ENCODE results near the gene PLA2G3.
A peak's percentile ranks its signal among the peaks of the same experiment; 100 is the strongest.
"Not testable (repeated sequence)": the region's sequence is repeated elsewhere in the genome, so short reads cannot be mapped to it uniquely, and the experiment has no call there.

PLA2G3 gene

DNA sequence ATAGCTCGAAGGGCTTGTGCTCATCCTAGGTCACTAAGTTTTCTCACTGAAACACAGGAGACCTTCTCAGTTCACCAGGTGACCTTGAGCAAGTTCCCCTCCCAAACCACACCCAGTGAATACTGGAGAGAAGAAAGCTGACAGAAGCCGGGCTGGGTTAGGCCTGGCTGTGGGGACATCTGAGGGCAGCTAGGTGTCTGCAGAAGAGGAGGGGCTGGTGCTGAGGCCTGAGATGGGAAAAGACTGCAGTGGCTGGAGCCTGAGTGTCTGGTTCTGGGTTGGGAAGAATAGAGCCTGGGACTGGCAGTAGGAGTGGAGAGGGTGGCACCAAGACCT is 18.1 kb downstream of the PLA2G3 start:
- DNase-seq, result no peak

GRCh38 chr22:31121403-31121802 is 18.9 kb downstream of the PLA2G3 start:
- DNase-seq, result no peak

- DNase-seq, result no peak
Measured at GRCh38 chr22:31120642-31121041, 19.7 kb downstream of the PLA2G3 start.

- no peak for DNase-seq
Measured at GRCh38 chr22:31120230-31120629, 20.1 kb downstream of the PLA2G3 start.

DNA sequence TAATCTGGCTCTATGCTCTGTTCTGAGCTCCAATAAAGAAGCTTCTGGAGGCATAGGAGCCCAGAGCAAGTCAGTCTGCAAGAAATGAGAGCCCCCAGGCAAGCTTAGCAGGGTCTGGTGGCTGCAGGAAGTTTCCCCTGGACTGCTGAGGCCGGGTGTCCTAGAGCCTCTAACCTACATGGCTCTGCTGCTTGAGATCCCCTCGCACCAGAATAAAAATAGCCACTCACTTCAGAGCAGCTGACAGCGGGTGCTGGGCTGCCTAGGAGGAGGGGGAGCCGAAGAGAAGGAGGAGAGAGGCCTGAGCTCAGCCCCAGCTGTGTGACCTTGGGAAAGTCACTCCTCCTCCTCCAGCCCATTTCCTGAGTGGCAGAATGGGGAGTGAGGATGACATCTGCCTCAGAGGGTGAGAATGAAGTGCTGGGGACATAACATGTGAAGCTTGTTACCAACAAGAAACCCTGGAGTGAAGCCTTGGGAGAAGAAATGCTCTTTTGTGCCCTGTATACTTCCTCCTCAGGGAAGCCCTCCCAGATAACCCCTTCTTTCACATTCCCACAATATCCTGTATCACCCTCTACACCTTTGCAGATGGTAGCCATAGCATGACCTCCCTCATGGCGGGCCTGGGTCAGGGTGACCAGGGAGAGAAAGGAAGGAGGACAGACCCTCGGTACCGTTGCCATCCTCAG is 21.1 kb downstream of the PLA2G3 start:
- DNase-seq, result no peak

DNA sequence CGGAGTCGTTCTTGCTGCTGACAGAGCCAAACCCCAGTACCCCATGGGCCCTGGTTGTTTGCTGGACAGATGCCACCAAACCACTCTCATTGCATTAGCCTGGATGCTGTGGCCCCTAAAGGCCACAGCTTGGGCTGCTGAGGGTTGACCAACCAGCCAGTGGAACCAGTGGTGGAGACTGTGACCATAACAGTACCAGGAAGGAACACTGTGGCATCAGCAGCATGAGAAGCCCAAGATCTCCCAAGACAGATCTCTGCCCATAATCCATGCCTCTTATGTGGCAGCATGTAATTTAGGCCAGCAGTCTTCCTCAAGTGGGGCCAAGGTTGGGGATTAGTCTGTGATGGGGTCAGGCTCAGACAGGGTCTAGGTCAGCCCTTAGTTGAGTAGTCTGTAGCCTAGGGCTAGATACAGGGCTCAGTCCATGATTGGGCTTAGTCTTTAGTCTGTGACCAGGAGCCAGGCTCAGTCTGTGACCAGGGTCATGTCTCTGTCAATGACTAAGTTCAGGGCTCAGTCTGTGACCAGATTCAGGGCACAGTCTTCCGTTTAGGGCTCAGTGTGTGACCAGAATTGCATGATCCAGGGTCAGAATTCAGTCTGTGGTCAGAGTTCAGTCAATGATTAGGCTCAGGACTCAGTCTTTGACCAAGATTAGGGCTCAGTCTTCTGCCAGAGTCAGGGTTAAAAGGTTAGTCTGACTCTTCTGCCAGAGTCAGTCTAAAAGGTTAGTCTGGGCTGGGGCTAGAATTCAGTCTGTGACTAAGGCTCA is 22.1 kb downstream of the PLA2G3 start:
- no peak for DNase-seq

DNA sequence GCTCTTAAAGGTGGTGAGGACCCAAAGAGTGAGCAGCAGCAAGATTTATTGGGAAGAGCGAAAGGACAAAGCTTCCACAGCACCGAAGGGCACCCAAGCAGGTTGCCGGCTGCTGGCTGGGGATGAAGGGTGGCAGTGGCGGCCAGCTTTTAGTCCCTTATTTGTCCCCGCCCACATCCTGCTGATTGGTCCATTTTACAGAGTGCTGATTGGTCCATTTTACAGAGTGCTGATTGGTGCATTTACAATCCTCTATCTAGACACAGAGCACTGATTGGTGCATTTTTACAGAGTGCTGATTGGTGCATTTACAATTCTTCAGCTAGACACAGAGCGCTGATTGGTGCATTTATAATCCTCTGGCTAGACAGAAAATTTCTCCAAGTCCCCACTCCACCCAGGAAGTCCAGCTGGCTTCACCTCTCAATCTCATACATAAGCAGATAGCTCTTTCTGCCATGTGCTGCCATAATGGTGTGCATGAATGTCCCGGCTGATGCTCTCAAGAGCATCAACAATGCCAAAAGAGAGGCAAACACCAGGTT is 27.7 kb downstream of the PLA2G3 start:
- not testable (repeated sequence) for DNase-seq

GRCh38 chr22:31107894-31108218 is 32.5 kb downstream of the PLA2G3 start:
- DNase-seq, result no peak

DNA sequence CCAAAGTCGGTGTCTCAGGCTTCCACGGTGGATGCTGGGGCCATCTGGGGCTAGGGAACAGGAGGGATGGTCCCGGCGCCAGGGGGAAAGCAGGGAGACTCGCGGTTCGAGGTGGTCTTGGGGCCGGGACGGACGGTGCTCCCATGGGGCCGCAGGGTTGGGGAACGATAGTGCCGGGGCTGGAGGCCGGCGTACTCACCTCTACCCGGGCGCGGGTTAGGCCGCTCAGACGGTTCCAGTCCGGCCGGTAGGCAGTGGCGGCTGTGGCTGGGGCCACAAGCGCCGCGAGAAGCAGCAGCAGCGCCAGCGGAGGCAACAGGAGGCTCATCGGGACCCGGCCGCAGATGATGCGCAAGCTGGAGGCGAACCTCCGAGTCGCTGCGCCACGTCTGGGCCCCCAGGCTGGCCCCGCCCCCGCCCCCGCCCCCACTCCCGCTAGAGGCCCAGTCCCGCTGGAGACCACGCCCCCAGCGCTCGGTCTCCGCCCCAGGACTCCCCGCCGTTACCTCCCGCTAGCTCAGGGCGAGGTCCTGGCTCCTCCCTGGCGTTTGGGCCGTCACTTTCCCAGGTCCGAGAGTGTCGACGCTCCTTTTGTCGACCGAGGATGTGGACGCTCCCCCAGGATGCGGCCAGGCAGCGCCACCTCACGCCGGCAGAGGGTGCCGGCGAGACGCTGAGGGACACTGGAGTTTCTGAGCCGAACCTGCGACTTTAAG is 33.0 kb downstream of the PLA2G3 start, which contains the start of gene SELENOM:
TSS of gene SELENOM (minus strand) at position 391 of the 716 bp plus-strand sequence. CDS start at position 328, 63 bp downstream.
- DNase-seq, result peak; percentile 99

DNA sequence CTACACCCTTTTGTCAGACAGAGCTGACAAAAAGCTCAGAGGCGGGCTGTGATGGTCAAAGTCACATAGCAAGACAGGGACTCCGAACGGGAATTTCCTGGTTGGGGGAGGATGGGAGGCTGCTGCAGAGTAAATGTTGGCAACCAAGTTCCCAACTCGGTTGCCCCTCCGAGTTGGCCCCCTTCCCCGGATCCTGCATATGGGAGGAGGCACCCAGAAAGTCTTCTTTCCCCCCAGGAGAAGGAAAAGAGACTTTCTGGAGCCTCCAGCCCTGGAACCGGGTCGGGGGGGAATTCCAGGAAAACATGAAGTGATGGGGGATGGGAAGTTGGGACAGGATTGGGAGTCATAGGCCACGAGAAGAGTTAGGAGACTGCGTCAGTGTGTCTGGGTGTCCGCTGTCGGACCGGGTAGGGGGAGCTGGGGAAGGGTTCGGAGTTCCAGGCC is 33.6 kb downstream of the PLA2G3 start:
- peak; percentile 44 for DNase-seq

DNA sequence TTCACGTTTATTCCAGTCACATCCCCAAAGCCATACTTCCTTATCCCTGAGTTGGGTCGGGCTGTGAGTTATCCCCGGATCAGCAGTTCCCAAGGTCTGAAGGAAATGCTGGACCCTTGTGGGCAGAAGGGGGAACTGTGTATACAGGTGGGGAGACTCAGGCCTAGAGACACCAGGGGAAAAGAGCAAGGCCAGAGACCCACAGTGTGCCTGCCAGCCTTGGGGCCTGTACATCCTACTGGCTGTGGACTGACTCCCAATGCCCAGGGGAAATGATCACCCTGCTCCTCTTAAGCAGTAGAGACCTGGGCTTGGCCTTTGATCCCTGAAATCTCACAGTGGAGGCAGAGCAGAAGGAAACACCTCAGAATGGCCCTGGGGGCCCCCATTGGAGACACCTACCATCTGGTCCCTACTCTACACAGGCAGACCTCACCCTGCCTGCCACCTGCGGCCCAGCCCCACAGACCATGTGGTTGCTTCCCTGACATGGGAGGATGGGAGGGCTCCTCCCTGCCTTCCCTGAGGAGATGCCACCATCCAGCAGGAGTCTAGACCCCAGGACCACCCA is 34.2 kb downstream of the PLA2G3 start:
- DNase-seq, result peak; percentile 18

GRCh38 chr22:31105282-31105929 is 34.9 kb downstream of the PLA2G3 start:
- DNase-seq, result no peak

GRCh38 chr22:31104869-31105268 is 35.4 kb downstream of the PLA2G3 start:
- DNase-seq, result peak; percentile 26

GRCh38 chr22:31103899-31104694 is 36.2 kb downstream of the PLA2G3 start:
- no peak for DNase-seq

DNA sequence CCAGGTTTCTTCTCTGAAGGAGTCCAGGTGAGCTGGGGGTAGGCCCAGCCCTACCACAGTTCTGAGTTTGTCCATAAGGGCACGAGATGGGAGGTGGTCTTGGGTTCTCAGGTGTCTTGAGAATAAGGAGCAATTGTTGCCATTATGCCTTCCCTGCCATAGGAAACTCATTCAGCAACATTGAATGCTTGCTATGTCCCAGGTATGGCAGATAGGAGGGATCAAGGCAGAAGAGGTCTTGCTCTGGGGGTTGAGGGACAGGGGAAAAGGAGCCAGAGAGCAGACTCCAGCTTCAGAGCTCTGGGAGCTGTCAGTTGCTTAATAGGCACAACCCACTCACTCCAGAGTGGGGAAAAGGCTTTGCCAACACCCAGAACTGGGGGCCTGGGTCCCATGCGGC is 37.2 kb downstream of the PLA2G3 start:
- no peak for DNase-seq

DNA sequence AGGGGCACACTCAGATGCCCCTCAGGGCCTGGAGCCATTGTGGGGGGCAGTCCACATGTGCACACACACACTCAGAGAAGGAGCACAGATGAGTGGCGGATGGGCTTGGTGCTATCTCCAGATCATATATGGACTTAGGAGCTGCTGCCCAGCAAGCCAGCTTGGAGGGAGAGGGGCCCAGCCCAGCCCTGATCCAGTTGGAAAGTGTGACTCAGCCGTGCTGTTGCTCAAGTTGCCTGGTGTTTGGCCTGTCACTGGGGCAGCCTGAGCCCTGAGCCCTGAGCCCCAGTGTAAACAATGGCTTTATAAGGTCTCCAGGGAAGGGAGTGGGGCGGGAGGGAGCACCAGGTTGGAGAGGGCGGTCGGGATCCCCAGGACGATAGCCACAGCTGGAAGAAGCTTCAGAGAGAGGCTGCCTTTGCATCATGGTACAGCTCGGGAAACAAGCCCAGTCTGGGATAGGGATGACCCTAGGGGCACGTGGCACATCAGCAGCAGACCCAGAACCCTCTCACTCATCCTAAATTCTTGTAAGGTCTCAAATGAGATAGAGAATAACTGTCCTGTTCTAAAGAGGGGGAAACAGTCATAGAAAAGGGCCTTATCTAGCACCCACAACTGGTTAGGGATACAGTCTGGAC is 37.7 kb downstream of the PLA2G3 start:
- DNase-seq, result peak; percentile 77

DNA sequence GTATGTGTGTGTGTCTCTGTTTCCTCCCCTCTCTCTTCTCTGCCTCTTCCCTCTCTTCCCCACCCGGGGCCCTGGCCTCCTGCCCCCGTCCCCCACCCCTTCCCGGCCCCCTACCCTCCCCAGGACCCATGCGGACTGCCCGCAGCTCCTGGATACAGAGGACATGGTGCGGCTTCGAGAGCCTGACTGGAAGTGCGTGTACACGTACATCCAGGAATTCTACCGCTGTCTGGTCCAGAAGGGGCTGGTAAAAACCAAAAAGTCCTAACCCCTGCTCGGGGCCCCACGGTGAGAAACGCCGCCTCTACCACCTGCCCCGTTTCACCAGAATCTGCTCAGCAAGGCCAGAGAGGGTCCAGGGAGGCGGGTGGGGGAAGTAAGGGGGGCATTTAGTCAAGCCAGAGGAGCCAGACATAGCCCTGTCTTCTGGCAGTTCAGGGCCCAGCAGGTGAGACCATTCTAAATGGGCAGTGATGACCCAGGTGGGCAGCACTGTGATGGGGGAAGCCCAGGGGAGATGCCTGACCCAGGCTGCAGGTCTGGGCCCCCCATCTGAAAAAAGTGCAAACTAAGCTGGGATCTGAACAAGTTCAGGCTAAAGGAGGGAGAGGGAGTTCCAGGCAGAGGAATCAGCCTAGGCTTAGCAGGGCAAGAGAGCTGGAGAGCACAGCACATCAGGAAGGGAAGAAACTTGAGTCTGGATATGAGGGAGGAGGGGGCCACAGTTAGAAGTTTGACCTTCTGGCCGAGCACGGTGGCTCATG is 39.4 kb downstream of the PLA2G3 start:
- no peak for DNase-seq

DNA sequence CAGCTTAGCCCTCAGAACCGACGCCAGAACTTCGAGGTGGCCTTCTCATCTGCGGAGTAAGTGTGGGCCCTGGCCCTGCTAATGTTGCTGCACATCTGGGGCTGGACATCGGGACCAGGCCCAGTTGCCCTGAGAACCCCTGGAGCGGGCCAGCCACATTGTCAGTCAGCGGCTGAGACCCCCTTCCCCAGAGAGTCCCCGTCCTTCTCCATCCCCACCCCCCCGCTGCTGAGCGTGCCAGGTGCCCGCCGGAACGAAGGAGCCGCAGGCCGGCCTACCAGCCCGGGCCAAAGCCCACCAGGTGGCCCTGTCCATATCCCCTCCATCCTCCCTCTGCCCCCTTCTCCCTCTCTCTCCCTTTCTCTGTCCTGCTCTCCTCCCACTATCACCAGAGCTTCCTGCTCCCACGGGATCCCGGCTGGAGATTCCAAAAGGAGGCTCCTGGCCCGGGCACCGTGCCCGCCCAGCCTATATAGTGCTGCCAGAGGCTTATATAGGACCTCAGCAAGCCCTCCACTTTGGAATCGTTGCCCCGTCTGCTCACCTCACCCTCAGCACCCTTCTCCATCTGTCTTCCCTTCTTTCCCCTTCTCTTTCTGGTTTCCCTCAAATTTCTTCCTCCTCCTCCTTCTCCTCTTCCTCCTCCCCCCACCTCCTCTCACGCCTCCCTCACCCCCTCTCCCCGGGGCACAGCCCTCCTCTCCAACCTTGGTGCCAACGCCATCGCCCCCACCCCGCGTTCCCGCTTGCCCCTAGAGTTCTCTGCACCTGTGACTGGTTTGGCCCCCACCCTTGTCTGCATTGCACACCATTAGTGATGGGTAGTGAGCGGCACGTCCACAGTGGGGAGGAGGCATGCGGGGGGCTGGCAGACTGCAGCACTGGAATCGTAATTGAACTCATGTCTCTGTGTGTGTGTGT is 40.2 kb downstream of the PLA2G3 start:
- DNase-seq, result no peak

- DNase-seq, result no peak
Measured at GRCh38 chr22:31099386-31099785, 40.9 kb downstream of the PLA2G3 start.

Measured in fibroblast of skin of abdomen (primary cell).